HG03066 (cell line): ENCODE results near the gene OTUB1.
"Not testable (repeated sequence)": the region's sequence is repeated elsewhere in the genome, so short reads cannot be mapped to it uniquely, and the experiment has no call there.

Source experiments
- ATAC-seq: cut with Tn5 transposase; IDR thresholded peaks from one replicate; pipeline ENCODE4 v1.9.1; 2021; ENCODE audit warnings: low read depth; ENCODE audit not compliant: unreplicated experiment

OTUB1 gene

GRCh38 chr11:63986156-63986931, at the start of gene OTUB1:
TSS of gene OTUB1 (plus strand) at chr11:63986438. CDS start at chr11:63986457, 19 bp downstream.
- peak; percentile 82 for ATAC-seq

GRCh38 chr11:63937713-63938478, 48.3 kb upstream of the OTUB1 start:
- ATAC-seq: peak; percentile 8

GRCh38 chr11:63938479-63939396, 47.5 kb upstream of the OTUB1 start, which contains the start of gene NAA40:
TSS of gene NAA40 (plus strand) at chr11:63939002. CDS start at chr11:63939097, 95 bp downstream.
- ATAC-seq: peak; percentile 84

- no peak for ATAC-seq
Measured at GRCh38 chr11:63939397-63939891, 46.8 kb upstream of the OTUB1 start.

- ATAC-seq: no peak
Measured at GRCh38 chr11:63940786-63941185, 45.5 kb upstream of the OTUB1 start.

GRCh38 chr11:63941901-63942300, 44.3 kb upstream of the OTUB1 start:
- no peak for ATAC-seq

GRCh38 chr11:63942803-63943202, 43.4 kb upstream of the OTUB1 start:
- ATAC-seq: no peak

GRCh38 chr11:63944987-63945386, 41.3 kb upstream of the OTUB1 start:
- ATAC-seq: no peak

GRCh38 chr11:63945477-63946163, 40.6 kb upstream of the OTUB1 start:
- no peak for ATAC-seq

GRCh38 chr11:63951779-63952536, 34.3 kb upstream of the OTUB1 start:
- ATAC-seq: no peak

- ATAC-seq: no peak
Measured at GRCh38 chr11:63952570-63952969, 33.7 kb upstream of the OTUB1 start.

GRCh38 chr11:63958008-63958407, 28.2 kb upstream of the OTUB1 start:
- no peak for ATAC-seq

GRCh38 chr11:63961608-63962412, 24.4 kb upstream of the OTUB1 start:
- no peak for ATAC-seq

GRCh38 chr11:63963895-63964294, 22.3 kb upstream of the OTUB1 start:
- ATAC-seq: not testable (repeated sequence)

GRCh38 chr11:63966444-63966843, 19.8 kb upstream of the OTUB1 start:
- no peak for ATAC-seq

- no peak for ATAC-seq
Measured at GRCh38 chr11:63969461-63969860, 16.8 kb upstream of the OTUB1 start.

- ATAC-seq: no peak
Measured at GRCh38 chr11:63970902-63971301, 15.3 kb upstream of the OTUB1 start.

GRCh38 chr11:63973912-63974258, 12.4 kb upstream of the OTUB1 start:
- not testable (repeated sequence) for ATAC-seq
